ENCODE results near the gene ZNF544.
A peak's percentile ranks its signal among the peaks of the same experiment; 100 is the strongest.
"Not testable (repeated sequence)": the region's sequence is repeated elsewhere in the genome, so short reads cannot be mapped to it uniquely, and the experiment has no call there.

The ZNF544 gene

DNA sequence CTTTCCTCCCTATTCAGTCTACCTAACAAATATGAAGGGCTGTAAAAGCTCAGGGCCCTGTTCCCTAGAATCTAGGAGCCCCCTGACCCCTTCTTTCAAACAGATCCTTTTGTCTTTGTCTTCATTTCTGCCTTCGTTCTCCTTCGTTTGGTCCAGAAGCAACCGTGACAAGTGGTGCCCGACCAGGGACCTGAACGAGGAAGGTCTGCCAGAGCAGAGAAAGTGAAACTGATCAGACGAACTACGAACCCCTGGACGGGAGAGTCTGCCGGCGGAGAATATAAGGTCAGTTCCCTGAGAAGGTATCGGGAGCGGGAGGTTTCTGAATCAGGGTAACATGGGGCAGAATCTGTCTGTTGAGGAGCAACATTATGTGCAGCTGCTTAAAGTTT, 77.2 kb downstream of the ZNF544 start:
- Histone ChIP-seq H3K9me3 (ENCODE audit: insufficient read depth, low read depth, low read length) (no peaks in the 10 kb centered on the region), H3K27me3 (ENCODE audit: insufficient read depth, low read length) (no peaks in the 10 kb centered on the region), H3K9ac (ENCODE audit: low read depth, low read length) (peak overlapping the region; percentile 70), H3K4me1 (ENCODE audit: insufficient read depth, low read length) (peaks cover 5% of the 10 kb centered on the region; the same call in 1 of the 2 replicates), H3K36me3 (ENCODE audit: insufficient read depth, low read length) (peaks cover 45% of the 10 kb centered on the region), H3K27ac (ENCODE audit: low read depth, low read length) (no peak overlapping the region), H3K4me3 (ENCODE audit: low read length) (peak overlapping the region; percentile 75)
- 76% methylated on average over 12 of the region's 12 CpGs for WGBS

DNA sequence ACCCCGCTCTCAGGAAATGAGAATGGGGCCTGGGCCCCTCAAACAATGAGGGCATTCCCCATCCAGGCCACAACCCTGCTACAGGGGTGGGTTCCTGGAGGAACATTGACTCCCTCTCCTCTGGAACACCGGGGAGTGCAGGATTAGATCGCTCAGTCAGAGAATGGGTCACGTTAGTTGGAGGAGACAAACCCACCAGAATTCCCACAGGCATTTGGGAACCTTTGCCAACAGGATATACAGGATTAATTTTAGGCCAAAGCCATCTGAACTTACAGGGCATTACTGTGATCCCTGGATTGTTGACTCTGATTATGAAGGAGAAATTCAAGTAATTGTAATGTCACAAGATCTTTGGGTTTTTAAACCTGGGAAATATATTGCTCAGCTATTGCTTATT, 79.0 kb downstream of the ZNF544 start:
- 98% methylated on average over 4 of the region's 4 CpGs for WGBS
- Histone ChIP-seq H3K27ac (ENCODE audit: low read depth, low read length) (no peak overlapping the region), H3K27me3 (ENCODE audit: insufficient read depth, low read length) (no peaks in the 10 kb centered on the region), H3K9me3 (ENCODE audit: insufficient read depth, low read depth, low read length) (no peaks in the 10 kb centered on the region), H3K4me3 (ENCODE audit: low read length) (no peak overlapping the region), H3K36me3 (ENCODE audit: insufficient read depth, low read length) (peaks cover 56% of the 10 kb centered on the region), H3K4me1 (ENCODE audit: insufficient read depth, low read length) (peaks cover 5% of the 10 kb centered on the region; the same call in 1 of the 2 replicates), H3K9ac (ENCODE audit: low read depth, low read length) (no peak overlapping the region)

DNA sequence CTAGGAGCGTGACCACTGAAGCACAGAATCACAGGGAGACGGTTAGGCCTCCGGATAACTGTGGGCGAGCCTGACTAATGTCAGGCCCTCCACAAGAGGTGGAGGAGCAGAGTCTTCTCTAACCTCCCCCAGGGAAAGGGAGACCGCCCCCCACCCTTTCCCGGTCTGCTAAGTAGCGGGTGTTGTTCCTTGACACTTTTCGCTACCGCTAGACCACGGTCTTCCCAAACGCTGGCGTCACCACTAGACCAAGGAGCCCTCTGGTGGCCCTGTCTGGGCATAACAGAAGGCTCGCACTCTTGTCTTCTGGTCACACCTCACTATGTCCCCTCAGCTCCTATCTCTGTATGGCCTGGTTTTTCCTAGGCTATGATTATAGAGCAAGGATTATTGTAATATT, 82.0 kb downstream of the ZNF544 start:
- H3K27ac ChIP-seq (ENCODE audit: low read depth, low read length); H3K4me3 ChIP-seq (ENCODE audit: low read length); H3K9me3 ChIP-seq (ENCODE audit: insufficient read depth, low read depth, low read length); H3K9ac ChIP-seq (ENCODE audit: low read depth, low read length); H3K27me3 ChIP-seq (ENCODE audit: insufficient read depth, low read length); H3K4me1 ChIP-seq (ENCODE audit: insufficient read depth, low read length): not testable (repeated sequence)
- 46% methylated on average over 12 of the region's 13 CpGs for WGBS
- H3K36me3 ChIP-seq (ENCODE audit: insufficient read depth, low read length), result peaks cover 83% of the 10 kb centered on the region

DNA sequence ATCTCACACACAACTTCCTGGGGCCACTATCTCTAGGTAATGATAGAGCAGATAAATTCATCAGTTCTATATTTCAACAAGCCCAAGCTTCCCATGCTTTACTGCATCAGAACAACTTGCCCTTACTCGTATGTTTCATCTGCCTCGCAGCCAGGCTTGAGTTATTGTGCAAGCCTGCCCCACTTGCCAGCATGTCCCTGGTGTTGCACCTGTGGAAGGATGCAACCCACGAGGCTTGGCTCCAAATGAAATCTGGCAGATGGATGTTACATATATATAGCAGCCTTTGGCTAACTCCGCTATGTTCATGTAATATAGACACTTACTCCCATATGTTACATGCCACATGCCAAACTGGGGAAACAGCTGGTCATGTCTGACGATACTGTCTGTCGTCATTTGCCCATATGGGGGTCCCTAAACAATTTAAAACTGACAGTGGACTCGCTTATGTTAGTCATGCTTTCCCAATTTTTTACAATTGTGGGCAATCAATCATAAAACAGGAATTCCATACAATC, 82.7 kb downstream of the ZNF544 start:
- H3K36me3 ChIP-seq (ENCODE audit: insufficient read depth, low read length), result peaks cover 84% of the 10 kb centered on the region
- H3K4me1 ChIP-seq (ENCODE audit: insufficient read depth, low read length), result no peaks in the 10 kb centered on the region
- no peak overlapping the region for H3K9ac ChIP-seq (ENCODE audit: low read depth, low read length)
- no peaks in the 10 kb centered on the region for H3K27me3 ChIP-seq (ENCODE audit: insufficient read depth, low read length)
- H3K4me3 ChIP-seq (ENCODE audit: low read length), result no peak overlapping the region
- WGBS, result 95% methylated on average over 7 of the region's 7 CpGs
- no peaks in the 10 kb centered on the region for H3K9me3 ChIP-seq (ENCODE audit: insufficient read depth, low read depth, low read length)
- H3K27ac ChIP-seq (ENCODE audit: low read depth, low read length), result no peak overlapping the region
